Esophagus squamous epithelium (tissue), 5 donors: ENCODE data around the gene TRAF3IP1. TPM values are rescaled to one million over a fixed set of nuclear protein-coding genes. Genes with fewer than 3 reads are reported as not detected.

ENCODE experiments used
- DNase-seq: peaks from one replicate; lab custom pipeline; 2025; lab: John Stamatoyannopoulos, UW
- H3K27ac ChIP-seq, 4 donors: fragments of 200-600 bp; sonication (generic); one replicate each; pipeline ENCODE4 v1.5.1; 2016 to 2019; ENCODE audit warnings: mild to moderate bottlenecking in 1 of 4
- H3K27me3 ChIP-seq, 4 donors: fragments of 200-600 bp; sonication (generic); 1 replicate in 3 of 4; 2 replicates in 1 of 4; pipeline versions ENCODE4 v1.5.1 to v1.6.0; 2017 to 2021; ENCODE audit warnings: antibody characterized with exemption in 1 of 4
- H3K36me3 ChIP-seq, 3 donors: fragments of 200-600 bp; sonication (generic); one replicate each; pipeline ENCODE4 v1.5.1; 2016 to 2019
- H3K4me1 ChIP-seq, 3 donors: fragments of 200-600 bp; sonication (generic); one replicate each; pipeline ENCODE4 v1.5.1; 2017 to 2019
- H3K4me3 ChIP-seq, 4 donors: fragments of 200-600 bp; sonication (generic); 1 replicate in 3 of 4; 2 replicates in 1 of 4; pipeline ENCODE4 v1.5.1; 2016 to 2019; ENCODE audit warnings: mild to moderate bottlenecking in 2 of 4, moderate library complexity in 1 of 4
- H3K9me3 ChIP-seq, 3 donors: fragments of 200-600 bp; sonication (generic); one replicate each; pipeline ENCODE4 v1.5.1; 2016 to 2019
- POLR2A ChIP-seq, 4 donors: fragments of 450-650 bp; IDR thresholded peaks; one replicate each; pipeline ENCODE4 v1.6.1; 2017; ENCODE audit warnings: antibody characterized with exemption in 4 of 4, mild to moderate bottlenecking in 4 of 4, moderate library complexity in 3 of 4
- WGBS, 2 donors: methylation state at CpG; one replicate each; pipeline ENCODE4 v1.1.5; 2018; 5-methylcytosine and 5-hydroxymethylcytosine counted together
- intact Hi-C: fragments of 100-400 bp; cut with DNase I; formaldehyde crosslinking; loops from one replicate; pipeline ENCODE4 v1.15.0; 2022
- total RNA-seq, 4 donors: library from RNA; depleted of rRNA; stranded (reverse); fragments of >200 nt; gene quantifications; one replicate each; pipeline ENCODE4 v1.1.0, GENCODE V29; 2016
- TF ChIP-seq, protein P1 (sequence below), 6 experiments: fragments of 450-650 bp in 4 of 6; fragments of 200-600 bp in 2 of 6; sonication (generic) in 2 of 6; IDR thresholded peaks; one replicate each; pipeline ENCODE4 v1.5.1; 2016 to 2019; ENCODE audit warnings: antibody characterized with exemption in 6 of 6, mild to moderate bottlenecking in 4 of 6, moderate library complexity in 4 of 6
- donor health status: DM: yes; HTN: yes; CAD: no.

TRAF3IP1 gene
- total RNA-seq, 4 donors from 2014 or later, result 5.4 to 13.5 (median 9.8) TPM

DNA sequence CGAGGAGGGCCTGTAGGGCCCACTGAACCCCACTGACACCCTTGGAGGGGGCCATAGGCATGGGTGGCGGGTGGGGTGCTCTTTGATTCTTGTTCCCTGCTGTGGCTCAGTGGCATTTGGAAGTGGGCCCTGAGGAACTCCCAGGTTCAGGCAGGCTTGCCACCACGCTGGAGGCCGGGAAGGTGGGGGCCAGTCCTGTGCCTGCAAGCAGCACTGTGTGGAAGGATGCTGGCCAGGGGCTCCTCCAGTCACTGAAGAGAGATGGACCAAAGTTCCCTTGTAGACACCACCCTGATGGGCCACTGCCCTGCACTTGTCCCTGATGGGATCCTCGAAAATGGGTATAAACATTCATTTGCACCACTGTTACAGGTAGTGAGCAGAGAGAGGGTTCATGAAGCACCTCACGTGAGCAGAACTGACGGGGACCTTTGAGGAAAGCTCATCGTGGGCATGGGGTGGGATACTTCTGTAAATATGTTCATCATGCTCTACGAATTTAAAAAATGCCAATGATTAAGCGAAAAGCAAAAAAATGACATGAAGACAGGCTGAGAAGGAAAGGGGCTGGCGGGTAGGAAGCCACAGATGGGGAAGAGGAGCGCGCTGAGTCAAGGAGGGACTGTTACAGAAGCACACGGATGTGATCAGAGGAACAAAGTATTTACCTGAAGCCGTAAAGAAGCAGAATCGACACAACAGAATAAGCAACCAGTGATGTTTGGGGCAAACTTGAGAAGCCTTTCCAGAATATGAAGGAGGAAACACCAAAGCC is 61.2 kb downstream of the TRAF3IP1 start:
- H3K27me3 ChIP-seq, result no peaks in the 10 kb centered on the region
- no peak for DNase-seq
- H3K4me3 ChIP-seq, result no peak overlapping the region
- no peaks in the 10 kb centered on the region for H3K9me3 ChIP-seq
- H3K4me1 ChIP-seq, result peaks cover 5 to 29% (median 13%) of the 10 kb centered on the region in 3 donors
- WGBS, 2 donors, result 83 to 86% methylated on average over 13 of the region's 16 CpGs
- peaks cover 0 to 16% (median 0%) of the 10 kb centered on the region in 3 donors for H3K36me3 ChIP-seq
- TF ChIP-seq, protein P1, sequence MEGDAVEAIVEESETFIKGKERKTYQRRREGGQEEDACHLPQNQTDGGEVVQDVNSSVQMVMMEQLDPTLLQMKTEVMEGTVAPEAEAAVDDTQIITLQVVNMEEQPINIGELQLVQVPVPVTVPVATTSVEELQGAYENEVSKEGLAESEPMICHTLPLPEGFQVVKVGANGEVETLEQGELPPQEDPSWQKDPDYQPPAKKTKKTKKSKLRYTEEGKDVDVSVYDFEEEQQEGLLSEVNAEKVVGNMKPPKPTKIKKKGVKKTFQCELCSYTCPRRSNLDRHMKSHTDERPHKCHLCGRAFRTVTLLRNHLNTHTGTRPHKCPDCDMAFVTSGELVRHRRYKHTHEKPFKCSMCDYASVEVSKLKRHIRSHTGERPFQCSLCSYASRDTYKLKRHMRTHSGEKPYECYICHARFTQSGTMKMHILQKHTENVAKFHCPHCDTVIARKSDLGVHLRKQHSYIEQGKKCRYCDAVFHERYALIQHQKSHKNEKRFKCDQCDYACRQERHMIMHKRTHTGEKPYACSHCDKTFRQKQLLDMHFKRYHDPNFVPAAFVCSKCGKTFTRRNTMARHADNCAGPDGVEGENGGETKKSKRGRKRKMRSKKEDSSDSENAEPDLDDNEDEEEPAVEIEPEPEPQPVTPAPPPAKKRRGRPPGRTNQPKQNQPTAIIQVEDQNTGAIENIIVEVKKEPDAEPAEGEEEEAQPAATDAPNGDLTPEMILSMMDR (IDR thresholded peaks at IDR 0.05), result no peak
- no peak for TF ChIP-seq POLR2A (IDR thresholded peaks at IDR 0.05)
- intact Hi-C loops, result no loop called here
- H3K27ac ChIP-seq, result no peak overlapping the region

DNA sequence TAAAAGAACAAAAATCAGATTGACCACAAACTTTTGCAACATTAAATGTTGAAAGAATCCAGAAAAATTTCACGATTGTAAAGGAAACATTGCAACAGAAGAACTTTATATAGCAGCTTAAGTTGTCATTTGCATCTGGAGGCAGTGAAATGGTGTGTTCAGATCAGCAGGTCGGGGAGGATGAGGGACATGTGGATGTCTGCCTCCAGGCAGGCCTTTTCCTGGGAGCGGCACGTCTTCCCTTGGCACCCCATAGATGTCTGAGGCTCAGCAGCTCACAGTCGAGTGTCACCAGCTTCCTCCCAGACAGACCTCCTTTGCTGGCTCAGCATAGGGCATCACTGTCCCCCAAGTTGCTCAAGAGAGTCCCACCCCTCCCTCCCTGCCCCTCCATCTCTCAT is 62.1 kb downstream of the TRAF3IP1 start:
- 63 to 78% methylated on average over 4 to 5 of the region's 5 CpGs for WGBS, 2 donors
- no peak overlapping the region for H3K27ac ChIP-seq

DNA sequence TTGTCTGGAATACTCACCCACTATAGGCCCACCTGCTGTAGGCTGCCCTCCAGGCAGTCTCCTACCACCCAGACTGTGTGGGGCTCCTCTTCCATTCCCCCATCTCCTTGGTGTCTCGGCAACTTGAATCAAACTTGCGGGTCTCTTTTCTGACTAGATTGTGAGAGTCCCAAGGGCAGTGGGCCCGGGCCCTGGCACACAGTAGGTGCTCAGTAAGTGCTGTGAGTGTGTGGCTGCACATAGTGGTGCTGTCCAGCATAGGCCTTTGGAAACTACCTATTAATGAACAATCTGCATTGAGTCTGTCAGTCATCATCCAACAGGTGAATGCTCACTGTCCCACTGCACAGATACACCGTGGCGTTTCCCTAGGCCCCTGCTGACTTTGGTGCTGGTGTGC is 62.8 kb downstream of the TRAF3IP1 start:
- intact Hi-C loops, result no loop called here
- no peaks in the 10 kb centered on the region for H3K27me3 ChIP-seq
- TF ChIP-seq, protein P1 (IDR thresholded peaks at IDR 0.05), result no peak
- no peak for TF ChIP-seq POLR2A (IDR thresholded peaks at IDR 0.05)
- H3K4me1 ChIP-seq, result peaks cover 5 to 29% (median 13%) of the 10 kb centered on the region in 3 donors
- H3K36me3 ChIP-seq, result peaks cover 0 to 16% (median 0%) of the 10 kb centered on the region in 3 donors
- no peak overlapping the region for H3K27ac ChIP-seq
- 92 to 96% methylated on average over 4 to 5 of the region's 5 CpGs for WGBS, 2 donors
- no peak overlapping the region for H3K4me3 ChIP-seq
- H3K9me3 ChIP-seq, result no peaks in the 10 kb centered on the region
- DNase-seq, result no peak

More for the DNA sequence above, 62.1 kb downstream of the TRAF3IP1 start:
- no peak for DNase-seq
- intact Hi-C loops, result no loop called here
- H3K4me3 ChIP-seq, result no peak overlapping the region
- H3K9me3 ChIP-seq, result no peaks in the 10 kb centered on the region
- no peak for TF ChIP-seq POLR2A (IDR thresholded peaks at IDR 0.05)
- TF ChIP-seq, protein P1 (IDR thresholded peaks at IDR 0.05), result no peak
- H3K36me3 ChIP-seq, result peaks cover 0 to 16% (median 0%) of the 10 kb centered on the region in 3 donors
- H3K27me3 ChIP-seq, result no peaks in the 10 kb centered on the region
- peaks cover 5 to 29% (median 13%) of the 10 kb centered on the region in 3 donors for H3K4me1 ChIP-seq

DNA sequence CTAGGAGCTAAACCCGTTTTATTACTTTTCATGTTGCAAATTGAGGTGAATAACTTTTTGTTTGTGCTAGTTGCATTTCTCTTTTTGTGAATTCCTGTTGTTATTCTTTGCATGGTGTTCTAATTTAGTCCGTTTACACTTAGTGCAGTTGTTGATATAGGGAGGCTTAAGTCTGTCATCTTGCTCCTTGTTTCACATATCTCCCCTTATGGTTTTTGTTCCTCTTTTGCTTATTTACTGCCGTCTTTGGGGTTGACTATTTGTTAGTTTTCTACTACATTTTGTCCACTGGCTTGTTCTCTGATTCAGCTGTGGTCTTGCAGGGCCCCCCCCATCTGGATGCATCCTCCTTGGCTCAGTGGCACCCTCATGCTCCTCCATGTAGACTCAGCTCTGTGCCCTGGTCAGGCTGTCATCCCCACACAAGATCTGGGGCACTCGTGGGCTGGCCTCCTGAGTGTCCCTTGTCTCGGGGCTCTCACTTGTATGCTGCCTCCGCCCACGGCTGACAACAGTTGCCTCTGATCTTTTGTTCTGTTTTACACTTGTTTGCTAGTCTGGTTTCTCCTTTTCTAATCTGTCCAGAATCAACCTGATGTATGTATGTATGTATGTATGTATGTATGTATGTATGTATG is 63.5 kb downstream of the TRAF3IP1 start:
- Histone ChIP-seq H3K27me3 (no peaks in the 10 kb centered on the region), H3K4me1 (peaks cover 5 to 27% (median 13%) of the 10 kb centered on the region in 3 donors), H3K9me3 (no peaks in the 10 kb centered on the region), H3K27ac (no peak overlapping the region), H3K4me3 (no peak overlapping the region), H3K36me3 (peaks cover 0 to 16% (median 0%) of the 10 kb centered on the region in 3 donors)
- TF ChIP-seq, protein P1 (IDR thresholded peaks at IDR 0.05), result no peak
- TF ChIP-seq POLR2A (IDR thresholded peaks at IDR 0.05), result no peak
- intact Hi-C loops, result no loop called here
- DNase-seq, result no peak
- WGBS, 2 donors, result 80 to 84% methylated on average over 5 to 7 of the region's 7 CpGs

DNA sequence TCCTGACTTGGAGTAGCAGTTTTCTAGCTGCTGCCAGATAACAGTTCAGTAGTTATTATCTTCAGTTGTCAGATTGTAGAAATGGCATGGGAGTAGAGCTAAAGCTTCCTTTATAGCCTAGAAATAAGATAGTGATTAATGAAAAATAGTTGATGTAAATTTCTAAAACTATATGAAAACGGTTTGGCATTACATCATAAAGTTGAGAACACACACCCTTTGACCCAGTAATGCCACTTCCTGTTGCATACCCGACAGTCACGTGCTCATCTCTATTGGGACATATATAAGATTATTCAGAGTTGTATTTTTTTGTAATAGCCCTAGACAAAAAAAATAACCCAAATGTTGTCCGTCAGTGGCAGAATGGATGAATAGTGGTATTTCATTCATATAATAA is 67.0 kb downstream of the TRAF3IP1 start:
- H3K27ac ChIP-seq, result no peak overlapping the region
- H3K36me3 ChIP-seq, result peaks cover 0 to 7% (median 0%) of the 10 kb centered on the region in 3 donors
- DNase-seq, result no peak
- no peaks in the 10 kb centered on the region for H3K9me3 ChIP-seq
- TF ChIP-seq POLR2A (IDR thresholded peaks at IDR 0.05), result no peak
- no peaks in the 10 kb centered on the region for H3K27me3 ChIP-seq
- H3K4me1 ChIP-seq, result peaks cover 0 to 20% (median 5%) of the 10 kb centered on the region in 3 donors
- intact Hi-C loops, result no loop called here
- H3K4me3 ChIP-seq, result no peak overlapping the region
- WGBS, 2 donors, result 52 to 65% methylated on average over 4 of the region's 4 CpGs
